Esophagus (tissue), 2 donors: ENCODE data around the gene APC2. TPM values are rescaled to one million over a fixed set of nuclear protein-coding genes. Genes with fewer than 3 reads are reported as not detected.

Experiments used
- H3K27ac ChIP-seq, 2 donors: one replicate each; pipeline ENCODE4 v1.5.1; 2013; ENCODE audit warnings: low read depth in 2 of 2, mild to moderate bottlenecking in 2 of 2, inconsistent platforms in 1 of 2, low read length in 1 of 2, moderate library complexity in 1 of 2
- H3K27me3 ChIP-seq, 2 donors: one replicate each; pipeline ENCODE4 v1.6.1; 2013; ENCODE audit warnings: low read length in 2 of 2, control low read depth in 1 of 2, mild to moderate bottlenecking in 1 of 2; ENCODE audit not compliant: insufficient read depth in 2 of 2, control insufficient read depth in 1 of 2
- H3K36me3 ChIP-seq, 2 donors: one replicate each; pipeline ENCODE4 v1.6.1; 2013; ENCODE audit warnings: low read length in 1 of 2; ENCODE audit not compliant: control insufficient read depth in 2 of 2, insufficient read depth in 2 of 2
- H3K4me1 ChIP-seq, 2 donors: one replicate each; pipeline ENCODE4 v1.6.1; 2013; ENCODE audit warnings: low read length in 1 of 2; ENCODE audit not compliant: control insufficient read depth in 2 of 2, insufficient read depth in 2 of 2
- H3K4me3 ChIP-seq, 2 donors: one replicate each; pipeline ENCODE4 v1.5.1; 2013; ENCODE audit warnings: low read length in 2 of 2, mild to moderate bottlenecking in 2 of 2, low read depth in 1 of 2, moderate library complexity in 1 of 2
- H3K9me3 ChIP-seq, 2 donors: one replicate each; pipeline ENCODE4 v1.6.1; 2013; ENCODE audit warnings: mild to moderate bottlenecking in 2 of 2, low read depth in 1 of 2, low read length in 1 of 2, moderate library complexity in 1 of 2; ENCODE audit not compliant: control insufficient read depth in 2 of 2, insufficient read depth in 1 of 2
- WGBS, 2 donors: extraction: QIAGEN DNeasy Blood & Tissue Kit; methylation state at CpG; one replicate each; pipeline ENCODE4 v1.1.7; 2013; 5-methylcytosine and 5-hydroxymethylcytosine counted together
- polyA plus RNA-seq, 2 donors: library from polyadenylated mRNA; stranded (reverse); fragments of 200-250 nt; gene quantifications; one replicate each; pipeline ENCODE4 v1.2.3, GENCODE V29; 2013
- donor health status: healthy with polysubstance abuse.
- donor health status: Bipolar disorder and iron deficiency.

Gene APC2
- under 1 TPM; 0.02 to 0.10 TPM for polyA plus RNA-seq

- WGBS, 2 donors, result 4 to 5% methylated on average over 68 to 74 of the region's 74 CpGs
- Histone ChIP-seq H3K27ac (no peak within 1 kb of the TSS), H3K4me1 (peaks cover 5 to 23% of the 10 kb centered on the region in 2 donors), H3K36me3 (no peaks in the 10 kb centered on the region), H3K27me3 (peaks cover 3 to 48% of the 10 kb centered on the region in 2 donors), H3K9me3 (peaks cover 0 to 3% of the 10 kb centered on the region in 2 donors), H3K4me3 (no peak within 1 kb of the TSS)
Measured at GRCh38 chr19:1449467-1450442, at the start of gene APC2. TSS of gene APC2 (plus strand) at chr19:1450121. CDS start at chr19:1453002, 2,881 bp downstream.

- no peaks in the 10 kb centered on the region for H3K36me3 ChIP-seq
- peak overlapping the region; percentile 45 to 62 for H3K4me3 ChIP-seq
- peaks cover 10 to 14% of the 10 kb centered on the region in 2 donors for H3K4me1 ChIP-seq
- no peaks in the 10 kb centered on the region for H3K27me3 ChIP-seq
- H3K27ac ChIP-seq, result no peak overlapping the region
- WGBS, 2 donors, result 19 to 21% methylated on average over 33 to 36 of the region's 36 CpGs
- H3K9me3 ChIP-seq, result no peaks in the 10 kb centered on the region
Measured at GRCh38 chr19:1400281-1401137, 49.4 kb upstream of the APC2 start.

- H3K27me3 ChIP-seq, result no peaks in the 10 kb centered on the region
- H3K9me3 ChIP-seq, result no peaks in the 10 kb centered on the region
- H3K27ac ChIP-seq, result peak within 1 kb of the TSS in 1 of 2 donors; percentile 28
- peaks cover 7 to 8% of the 10 kb centered on the region in 2 donors for H3K4me1 ChIP-seq
- peak within 1 kb of the TSS; percentile 45 to 62 for H3K4me3 ChIP-seq
- 1 to 2% methylated on average over 41 to 87 of the region's 87 CpGs for WGBS, 2 donors
- H3K36me3 ChIP-seq, result no peaks in the 10 kb centered on the region
Measured at GRCh38 chr19:1401138-1401888, 48.6 kb upstream of the APC2 start, which contains the start of gene GAMT. TSS of gene GAMT (minus strand) at chr19:1401542. CDS start at chr19:1401476, 66 bp downstream.

- H3K4me3 ChIP-seq, result no peak overlapping the region
- no peak overlapping the region for H3K27ac ChIP-seq
- no peaks in the 10 kb centered on the region for H3K36me3 ChIP-seq
- no peaks in the 10 kb centered on the region for H3K27me3 ChIP-seq
- WGBS, 2 donors, result 57 to 60% methylated on average over 11 of the region's 11 CpGs
- no peaks in the 10 kb centered on the region for H3K9me3 ChIP-seq
- H3K4me1 ChIP-seq, result peaks cover 3 to 7% of the 10 kb centered on the region in 2 donors
Measured at GRCh38 chr19:1401889-1402217, 48.1 kb upstream of the APC2 start.

- WGBS, 2 donors, result 38 to 43% methylated on average over 24 to 25 of the region's 25 CpGs
- peaks cover 3 to 7% of the 10 kb centered on the region in 2 donors for H3K4me1 ChIP-seq
Measured at GRCh38 chr19:1402411-1403070, 47.4 kb upstream of the APC2 start.

GRCh38 chr19:1406774-1407527 lies 43.0 kb upstream of the APC2 start:
- 1% methylated on average over 49 to 72 of the region's 72 CpGs for WGBS, 2 donors
- no peaks in the 10 kb centered on the region for H3K27me3 ChIP-seq
- no peaks in the 10 kb centered on the region for H3K9me3 ChIP-seq
- peaks cover 0 to 3% of the 10 kb centered on the region in 2 donors for H3K36me3 ChIP-seq
- H3K27ac ChIP-seq, result peak overlapping the region; percentile 88 to 97
- H3K4me3 ChIP-seq, result peak overlapping the region; percentile 87 to 97
- peaks cover 23 to 31% of the 10 kb centered on the region in 2 donors for H3K4me1 ChIP-seq

More at GRCh38 chr19:1402411-1403070, 47.4 kb upstream of the APC2 start:
- Histone ChIP-seq H3K9me3 (no peaks in the 10 kb centered on the region), H3K27ac (peak overlapping the region in 1 of 2 donors; percentile 38), H3K36me3 (no peaks in the 10 kb centered on the region), H3K4me3 (no peak overlapping the region), H3K27me3 (no peaks in the 10 kb centered on the region)

GRCh38 chr19:1407528-1408299 lies 42.2 kb upstream of the APC2 start, which contains the start of gene DAZAP1:
TSS of gene DAZAP1 (plus strand) at chr19:1407586. CDS start at chr19:1407774, 188 bp downstream.
- 0% methylated on average over 43 to 121 of the region's 121 CpGs for WGBS, 2 donors
- Histone ChIP-seq H3K4me3 (peak within 1 kb of the TSS; percentile 87 to 97), H3K27me3 (no peaks in the 10 kb centered on the region), H3K4me1 (peaks cover 29 to 36% of the 10 kb centered on the region in 2 donors), H3K27ac (peak within 1 kb of the TSS; percentile 95 to 97), H3K9me3 (no peaks in the 10 kb centered on the region), H3K36me3 (peaks cover 0 to 6% of the 10 kb centered on the region in 2 donors)
